Measurements from ENCODE around the gene IGFALS. TPM values are rescaled to one million over a fixed set of nuclear protein-coding genes. Genes with fewer than 3 reads are reported as not detected.
"Not testable (repeated sequence)": the region's sequence is repeated elsewhere in the genome, so short reads cannot be mapped to it uniquely, and the experiment has no call there.

The IGFALS gene
- total RNA-seq, 4 donors from 2014 or later = 0.59 to 0.69 (median 0.64) TPM

DNA sequence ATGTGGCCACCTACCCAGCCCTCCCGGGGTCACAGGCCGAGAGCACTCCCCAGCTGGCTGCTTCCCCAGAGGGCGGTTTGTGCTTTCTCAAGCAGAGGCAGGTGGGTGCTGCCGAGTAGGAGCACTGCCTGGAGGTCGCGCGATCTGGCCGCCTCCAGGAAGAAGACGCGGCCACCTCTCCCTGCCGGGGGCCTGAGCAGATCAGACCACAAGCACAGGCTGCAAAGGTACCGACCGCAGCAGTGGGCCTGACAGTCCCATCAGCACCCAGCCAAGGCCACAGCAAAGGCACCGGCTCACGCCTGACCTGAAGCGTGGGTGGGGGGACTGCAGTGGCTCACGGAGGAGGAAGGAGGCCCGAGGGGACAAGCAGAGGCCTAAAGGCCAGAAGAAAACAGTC lies 15.2 kb upstream of the IGFALS start:
- no peak for TF ChIP-seq POLR2A (IDR thresholded peaks at IDR 0.05)
- TF ChIP-seq, protein P1, sequence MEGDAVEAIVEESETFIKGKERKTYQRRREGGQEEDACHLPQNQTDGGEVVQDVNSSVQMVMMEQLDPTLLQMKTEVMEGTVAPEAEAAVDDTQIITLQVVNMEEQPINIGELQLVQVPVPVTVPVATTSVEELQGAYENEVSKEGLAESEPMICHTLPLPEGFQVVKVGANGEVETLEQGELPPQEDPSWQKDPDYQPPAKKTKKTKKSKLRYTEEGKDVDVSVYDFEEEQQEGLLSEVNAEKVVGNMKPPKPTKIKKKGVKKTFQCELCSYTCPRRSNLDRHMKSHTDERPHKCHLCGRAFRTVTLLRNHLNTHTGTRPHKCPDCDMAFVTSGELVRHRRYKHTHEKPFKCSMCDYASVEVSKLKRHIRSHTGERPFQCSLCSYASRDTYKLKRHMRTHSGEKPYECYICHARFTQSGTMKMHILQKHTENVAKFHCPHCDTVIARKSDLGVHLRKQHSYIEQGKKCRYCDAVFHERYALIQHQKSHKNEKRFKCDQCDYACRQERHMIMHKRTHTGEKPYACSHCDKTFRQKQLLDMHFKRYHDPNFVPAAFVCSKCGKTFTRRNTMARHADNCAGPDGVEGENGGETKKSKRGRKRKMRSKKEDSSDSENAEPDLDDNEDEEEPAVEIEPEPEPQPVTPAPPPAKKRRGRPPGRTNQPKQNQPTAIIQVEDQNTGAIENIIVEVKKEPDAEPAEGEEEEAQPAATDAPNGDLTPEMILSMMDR (IDR thresholded peaks at IDR 0.05) = no peak
- WGBS, 2 donors = 81% methylated on average over 18 of the region's 18 CpGs
- intact Hi-C loops (cut with DNase I; ENCODE audit: low total_unique reads) = no loop called here
- H3K4me3 ChIP-seq (ENCODE audit: low read depth, poor library complexity, severe bottlenecking) = no peak overlapping the region
- no peak for DNase-seq (ENCODE audit: low spot score in 2 of 2)

DNA sequence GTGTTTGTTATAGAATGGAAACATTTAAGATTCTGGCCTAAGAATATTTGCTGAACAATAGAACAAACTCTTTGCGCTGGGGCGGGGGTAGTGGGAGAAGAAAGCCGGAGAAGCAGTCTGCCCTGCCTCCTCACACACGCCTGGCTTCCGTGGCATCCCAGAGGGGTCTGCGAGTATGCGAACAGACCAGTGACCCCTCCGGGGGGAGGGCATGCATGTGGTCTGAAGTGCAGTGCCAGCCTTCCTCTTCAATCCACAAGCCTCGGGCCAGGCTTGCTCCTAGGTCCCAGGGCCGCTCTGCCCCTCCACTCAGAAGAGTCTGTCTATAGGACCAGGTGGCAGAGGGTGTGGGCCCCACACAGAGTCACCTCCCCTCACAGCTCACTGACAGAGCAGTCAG lies 14.1 kb upstream of the IGFALS start:
- DNase-seq (ENCODE audit: low spot score in 2 of 2) = no peak
- WGBS, 2 donors = 84 to 88% methylated on average over 10 of the region's 10 CpGs
- intact Hi-C loops (cut with DNase I; ENCODE audit: low total_unique reads) = no loop called here
- no peak for TF ChIP-seq POLR2A (IDR thresholded peaks at IDR 0.05)
- TF ChIP-seq, protein P1 (IDR thresholded peaks at IDR 0.05) = no peak
- H3K4me3 ChIP-seq (ENCODE audit: low read depth, poor library complexity, severe bottlenecking) = no peak overlapping the region

DNA sequence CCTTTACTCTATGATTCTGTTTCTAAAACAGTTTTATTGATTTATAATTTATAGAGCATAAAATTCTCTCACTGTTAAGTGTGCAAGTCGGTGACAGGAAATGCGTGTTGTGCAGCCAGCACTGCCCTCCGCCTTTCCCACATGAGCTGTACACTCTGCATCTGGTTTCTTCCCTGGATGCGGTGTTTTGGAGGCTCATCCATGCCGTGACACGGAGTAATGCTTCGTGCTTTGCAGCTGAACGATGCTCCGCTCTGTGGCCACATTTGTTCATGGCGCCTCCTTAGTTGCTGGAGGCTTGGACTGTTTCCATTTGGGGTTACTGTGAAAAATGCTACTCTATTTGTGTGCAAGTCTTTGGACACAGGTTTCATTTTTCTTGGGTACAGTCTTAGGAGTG lies 7.2 kb upstream of the IGFALS start:
- H3K4me3 ChIP-seq (ENCODE audit: low read depth, poor library complexity, severe bottlenecking) = no peak overlapping the region
- TF ChIP-seq POLR2A (IDR thresholded peaks at IDR 0.05) = no peak
- TF ChIP-seq, protein P1 (IDR thresholded peaks at IDR 0.05) = no peak
- intact Hi-C loops (cut with DNase I; ENCODE audit: low total_unique reads) = no loop called here
- DNase-seq (ENCODE audit: low spot score in 2 of 2) = no peak
- WGBS, 2 donors = 65 to 71% methylated on average over 10 of the region's 10 CpGs

DNA sequence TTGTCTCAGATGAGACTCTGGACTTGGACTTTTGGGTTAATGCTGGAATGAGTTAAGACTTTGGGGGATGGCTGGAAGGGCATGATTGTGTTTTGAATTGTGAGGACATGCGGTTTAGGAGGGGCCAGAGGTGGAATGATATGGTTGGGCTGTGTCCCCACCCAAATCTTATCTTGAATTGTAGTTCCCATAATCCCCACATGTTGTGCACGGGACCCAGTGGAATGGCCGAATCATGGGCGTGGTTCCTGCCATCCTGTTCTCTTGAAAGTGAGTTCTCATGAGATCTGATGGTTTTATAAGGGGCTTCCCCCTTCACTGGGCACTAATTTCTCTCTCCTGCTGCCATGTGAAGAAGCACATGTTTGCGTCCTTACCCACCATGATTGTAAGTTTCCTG lies 5.8 kb upstream of the IGFALS start:
- H3K4me3 ChIP-seq (ENCODE audit: low read depth, poor library complexity, severe bottlenecking); intact Hi-C loops (cut with DNase I; ENCODE audit: low total_unique reads); DNase-seq (ENCODE audit: low spot score in 2 of 2): not testable (repeated sequence)
- WGBS, 2 donors = 54 to 77% methylated on average over 5 of the region's 5 CpGs

DNA sequence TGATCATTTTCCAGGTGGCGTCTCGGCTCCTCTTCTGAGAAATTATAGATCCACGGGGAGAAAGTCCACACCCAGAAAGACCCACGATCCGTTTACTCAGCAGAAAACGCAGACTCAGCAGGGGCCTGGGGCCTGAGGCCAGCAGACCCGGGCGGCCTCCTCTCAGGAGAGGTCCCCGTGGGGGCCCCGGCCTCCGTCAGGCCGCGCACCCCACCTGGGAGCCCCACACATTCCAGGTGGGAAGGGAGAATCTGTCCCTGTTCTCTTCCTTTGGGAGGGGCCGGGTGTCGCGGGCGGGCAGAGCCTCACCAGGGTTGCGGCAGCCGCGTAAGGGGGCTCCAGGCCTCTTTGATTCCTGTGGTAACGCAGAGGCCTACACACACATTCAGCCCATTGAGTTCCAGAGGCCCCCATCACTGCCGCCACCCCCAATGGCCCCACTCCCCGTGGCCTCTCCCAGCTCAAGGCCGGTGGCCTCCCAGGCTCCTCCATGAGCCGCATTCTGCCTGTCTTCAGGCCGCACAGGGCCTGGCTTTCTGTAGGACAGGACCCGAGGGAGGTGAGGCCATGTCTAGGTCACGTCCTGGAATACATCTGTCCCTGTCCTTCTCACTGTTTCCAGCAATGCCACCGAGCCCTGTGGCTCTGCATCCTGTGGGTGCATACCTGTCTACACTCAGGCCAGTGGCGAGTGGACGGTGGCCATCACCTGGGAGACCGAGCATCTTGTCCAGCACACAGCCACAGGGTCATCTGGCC lies 1.6 kb upstream of the IGFALS start:
- no peak overlapping the region for H3K4me3 ChIP-seq (ENCODE audit: low read depth, poor library complexity, severe bottlenecking)
- WGBS, 2 donors = 83 to 86% methylated on average over 29 to 32 of the region's 32 CpGs
- TF ChIP-seq POLR2A (IDR thresholded peaks at IDR 0.05) = no peak
- TF ChIP-seq, protein P1 (IDR thresholded peaks at IDR 0.05) = no peak
- DNase-seq (ENCODE audit: low spot score in 2 of 2) = no peak
- intact Hi-C loops (cut with DNase I; ENCODE audit: low total_unique reads) = no loop called here

DNA sequence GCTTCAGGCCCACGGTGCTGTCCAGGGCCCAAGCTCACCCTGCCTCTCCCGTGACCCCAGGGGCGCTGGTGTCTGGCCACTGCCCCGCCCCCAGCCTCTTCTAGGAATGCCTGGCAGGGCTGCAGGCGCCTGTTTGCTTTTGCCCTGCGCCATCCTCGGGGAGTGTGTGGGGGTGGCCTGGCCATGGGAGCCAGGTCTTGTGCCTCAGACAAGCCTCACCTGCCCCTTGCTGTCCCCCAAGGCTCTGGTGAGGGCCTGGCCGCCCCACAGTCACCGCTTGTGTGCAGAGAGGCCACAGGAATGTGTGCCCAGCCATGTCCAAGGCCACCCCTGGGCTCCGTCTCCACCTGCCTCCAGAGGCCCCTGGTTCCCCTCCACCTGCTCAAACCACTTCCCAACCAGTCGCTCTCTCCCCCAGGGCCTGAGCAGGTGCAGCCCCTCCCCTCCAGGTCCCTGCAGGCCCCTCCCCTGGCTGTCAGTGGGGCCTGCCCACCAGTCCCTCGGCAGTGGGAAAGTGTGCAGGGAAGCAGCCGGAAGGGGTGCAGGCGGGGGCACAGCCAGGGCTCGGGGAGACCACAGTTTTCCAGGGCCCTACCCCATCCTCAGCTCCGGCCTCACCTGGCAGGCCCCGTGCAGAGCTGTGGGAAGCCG lies 841 bp upstream of the IGFALS start:
- TF ChIP-seq POLR2A (IDR thresholded peaks at IDR 0.05) = no peak
- TF ChIP-seq, protein P1 (IDR thresholded peaks at IDR 0.05) = peak in 1 of 3 donors; percentile 10
- intact Hi-C loops (cut with DNase I; ENCODE audit: low total_unique reads) = no loop called here
- no peak for DNase-seq (ENCODE audit: low spot score in 2 of 2)
- H3K4me3 ChIP-seq (ENCODE audit: low read depth, poor library complexity, severe bottlenecking) = no peak overlapping the region
- WGBS, 2 donors = 56 to 57% methylated on average over 18 of the region's 18 CpGs

Data from lower leg skin (tissue), 4 donors.